SKM-1 treated with dmso at 0.1 percent for 144 hours (cell line): ENCODE results near the gene SLC27A2.
A peak's percentile ranks its signal among the peaks of the same experiment; 100 is the strongest.

Source experiments
- DNase-seq: peaks from one replicate; lab custom pipeline; 2025; ENCODE audit not compliant: unreplicated experiment; lab: John Stamatoyannopoulos, UW

SLC27A2 gene

GRCh38 chr15:50236433-50236832 is 54.4 kb downstream of the SLC27A2 start:
- DNase-seq: no peak

- no peak for DNase-seq
Measured at GRCh38 chr15:50238255-50238654, 56.3 kb downstream of the SLC27A2 start.

DNA sequence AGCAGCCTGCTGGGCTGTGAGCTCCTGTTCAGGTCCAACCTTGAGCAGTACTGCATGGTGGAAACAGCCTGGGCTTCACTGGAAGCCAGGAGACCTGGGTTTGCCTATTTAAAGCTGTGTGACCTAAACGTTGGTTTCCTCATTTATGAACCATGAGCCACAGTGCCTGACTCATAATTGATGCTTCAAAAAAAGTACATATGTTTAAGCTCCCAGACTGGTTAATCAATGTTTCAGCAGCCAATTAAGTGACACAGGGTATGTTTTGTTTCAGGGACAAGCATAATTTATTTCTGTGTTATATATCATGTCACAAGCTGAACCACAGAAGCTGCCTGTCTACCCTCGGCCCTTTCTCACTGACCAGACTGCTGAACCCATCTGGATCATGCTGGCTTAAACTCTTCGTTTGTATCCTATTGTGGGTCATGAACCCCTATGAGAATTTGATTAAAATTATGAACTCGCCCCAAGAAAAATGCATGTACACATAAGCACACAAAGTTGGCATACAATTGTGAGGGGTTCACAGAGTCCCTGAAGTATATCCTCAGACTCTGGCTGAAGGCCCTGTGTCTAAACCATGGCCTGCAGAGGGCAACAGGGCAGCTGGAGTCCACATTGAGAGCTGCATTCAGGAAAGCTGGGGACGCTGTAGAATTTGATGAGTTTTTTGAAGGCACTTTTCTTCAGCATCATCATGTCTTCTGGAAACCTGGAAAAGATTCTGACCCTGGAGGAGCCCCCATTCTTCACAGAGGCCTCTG is 59.9 kb downstream of the SLC27A2 start:
- DNase-seq: no peak

GRCh38 chr15:50244153-50244552 is 62.2 kb downstream of the SLC27A2 start:
- no peak for DNase-seq

- DNase-seq: no peak
Measured at GRCh38 chr15:50244959-50245624, 63.1 kb downstream of the SLC27A2 start.

- DNase-seq: no peak
Measured at GRCh38 chr15:50246631-50247030, 64.6 kb downstream of the SLC27A2 start.

DNA sequence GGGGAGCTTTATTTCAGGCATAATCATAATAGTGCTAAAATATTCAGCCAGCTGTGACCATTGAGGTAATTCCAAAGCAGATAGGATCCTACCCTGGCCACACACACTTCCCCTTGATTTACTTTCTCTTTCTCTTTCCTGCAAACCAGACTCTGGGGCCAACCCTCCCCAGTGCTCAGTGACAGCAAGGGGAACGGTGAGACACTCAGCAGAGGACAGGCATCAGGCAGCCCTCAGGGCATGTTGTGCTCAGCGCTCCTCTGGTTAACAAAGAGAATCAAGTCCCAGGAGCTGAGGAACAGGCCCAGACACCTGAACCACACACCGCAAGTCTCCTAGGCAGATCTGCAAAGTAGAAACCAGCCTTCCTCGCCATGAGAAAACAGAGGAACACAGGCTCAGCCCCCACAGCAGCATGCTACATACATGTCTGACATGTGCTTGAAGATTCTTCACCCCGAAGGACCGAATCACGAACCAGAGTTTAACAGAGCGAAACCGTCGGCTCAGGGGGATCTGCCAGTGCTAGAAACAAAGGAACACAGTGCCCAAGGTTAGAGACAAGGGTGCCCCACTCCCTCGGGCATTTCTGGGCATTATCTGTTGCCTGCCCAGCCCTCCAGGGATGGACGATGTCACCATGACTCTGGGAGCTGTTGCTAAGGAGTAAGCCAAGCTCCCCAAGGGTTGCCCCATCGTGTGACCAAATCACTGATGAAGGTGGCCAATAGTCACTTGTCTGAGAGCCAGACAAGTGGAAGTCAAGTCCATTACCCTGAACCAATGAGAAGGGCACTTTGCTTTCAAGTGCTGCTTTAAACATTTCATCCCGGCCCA is 66.0 kb downstream of the SLC27A2 start:
- DNase-seq: peak; percentile 46

- no peak for DNase-seq
Measured at GRCh38 chr15:50248994-50249582, 67.1 kb downstream of the SLC27A2 start.

GRCh38 chr15:50249704-50250103 is 67.7 kb downstream of the SLC27A2 start:
- DNase-seq: no peak

DNA sequence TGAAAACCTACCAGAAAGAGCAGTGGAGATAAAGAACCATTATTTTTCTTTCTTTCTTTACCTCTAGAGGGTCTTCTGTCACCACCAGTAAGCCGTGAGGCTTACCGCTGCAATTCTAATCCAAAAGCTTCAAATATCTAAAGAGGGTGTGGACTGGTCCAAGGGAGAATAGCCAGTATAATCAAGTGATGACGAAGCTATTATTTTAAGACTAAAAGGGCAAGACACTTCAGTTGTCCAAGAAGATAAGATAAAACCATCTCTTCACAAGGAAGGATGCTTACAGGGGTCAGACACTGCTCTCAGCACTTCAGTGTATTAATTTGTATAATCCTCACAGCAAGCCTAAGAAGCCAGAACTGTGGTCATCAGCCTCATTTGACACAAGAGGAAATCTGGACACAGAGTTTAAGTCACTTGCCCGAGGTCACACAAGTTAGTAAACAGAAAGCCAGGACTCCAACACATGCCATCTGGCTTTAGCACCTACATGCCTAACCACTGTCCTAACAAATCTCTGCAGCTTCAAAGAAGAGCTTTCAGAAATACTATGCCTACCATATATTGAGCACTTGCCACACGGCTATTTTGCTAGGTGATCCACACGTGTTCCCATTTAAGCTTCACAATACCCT is 68.9 kb downstream of the SLC27A2 start:
- DNase-seq: no peak

DNA sequence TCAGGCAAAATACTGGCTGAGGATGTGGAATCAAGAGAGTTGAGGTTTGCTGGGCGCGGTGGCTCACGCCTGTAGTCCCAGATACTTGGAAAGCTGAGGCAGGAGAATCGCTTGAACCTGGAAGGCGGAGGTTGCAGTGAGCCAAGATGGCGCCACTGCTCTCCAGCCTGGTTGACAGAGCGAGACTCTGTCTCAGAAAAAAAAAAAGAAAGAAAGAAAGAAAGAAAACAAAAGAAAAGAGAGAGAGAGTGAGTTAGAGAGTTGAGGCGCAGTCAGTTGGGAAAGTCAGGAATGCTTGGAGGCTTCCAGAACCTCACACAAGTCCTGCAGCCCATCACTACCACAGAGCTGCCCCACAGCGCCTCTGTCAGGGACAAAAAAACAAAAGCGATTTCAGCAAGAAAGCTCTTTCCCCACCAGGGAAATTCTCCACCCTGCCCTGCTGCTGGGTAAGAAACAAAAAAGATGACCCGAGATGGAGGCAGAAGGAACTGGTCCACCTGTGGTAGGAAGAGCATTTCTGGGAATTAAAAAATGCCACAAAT is 69.7 kb downstream of the SLC27A2 start:
- DNase-seq: no peak

DNA sequence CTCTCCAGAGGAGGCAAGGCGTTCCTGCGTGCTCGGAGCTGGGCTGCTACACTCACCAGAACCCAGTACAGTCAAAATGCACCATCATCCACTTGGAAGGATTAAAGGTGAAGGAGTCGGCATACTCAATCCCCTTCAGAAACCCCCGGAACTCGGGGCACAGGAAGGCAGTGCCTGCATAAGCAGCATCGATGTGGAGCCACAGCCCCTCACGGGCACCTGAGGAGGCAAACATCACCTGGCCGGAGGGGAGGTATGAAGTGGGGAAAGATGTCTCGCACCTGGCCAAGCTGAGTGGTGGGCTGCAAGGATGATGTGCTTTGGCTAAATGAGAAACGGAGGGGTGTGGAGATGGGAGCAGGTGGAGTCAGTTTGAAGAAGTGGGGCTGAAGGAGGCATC is 70.6 kb downstream of the SLC27A2 start:
- DNase-seq: no peak

DNA sequence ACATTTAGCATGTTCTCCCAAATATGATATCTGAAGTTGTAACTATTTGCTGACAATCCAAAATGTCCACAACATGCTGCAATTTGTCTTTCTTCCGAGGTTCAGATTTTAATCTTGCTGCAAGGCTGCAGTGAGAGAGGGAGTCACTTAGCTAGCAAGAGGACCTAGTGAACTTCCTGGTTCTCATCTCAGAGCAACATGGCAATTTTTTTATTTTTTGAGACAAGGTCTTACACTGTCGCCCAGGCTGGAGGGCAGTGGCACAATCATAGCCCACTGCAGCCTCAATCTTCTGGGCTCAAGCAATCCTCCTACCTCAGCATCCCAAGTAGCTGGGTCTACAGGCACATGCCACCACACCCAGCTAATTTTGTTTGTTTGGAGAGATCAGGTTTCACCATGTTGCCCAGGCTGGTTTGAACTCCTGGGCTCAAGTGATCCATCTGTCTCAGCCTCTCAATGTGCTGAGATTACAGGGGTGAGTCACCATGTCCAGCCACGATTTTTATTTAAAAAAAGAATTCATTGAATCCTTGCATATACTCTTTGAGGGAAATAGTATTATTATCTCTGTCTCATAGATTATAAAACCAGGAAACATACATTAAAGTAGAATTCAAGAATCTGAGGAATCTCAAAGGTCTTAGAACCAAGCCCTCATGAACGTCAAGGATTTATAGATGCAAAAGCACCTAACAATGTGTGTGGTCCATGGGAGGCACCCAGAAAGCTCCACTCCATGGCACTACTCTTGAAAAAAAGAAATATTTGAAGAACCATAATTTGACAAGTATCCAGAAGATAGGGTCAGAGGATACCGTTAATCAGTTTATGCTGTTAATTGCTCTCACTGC is 74.4 kb downstream of the SLC27A2 start:
- peak; percentile 30 for DNase-seq

GRCh38 chr15:50257332-50257731 is 75.3 kb downstream of the SLC27A2 start:
- DNase-seq: no peak

GRCh38 chr15:50257924-50258323 is 75.9 kb downstream of the SLC27A2 start:
- peak; percentile 90 for DNase-seq

- no peak for DNase-seq
Measured at GRCh38 chr15:50259276-50259675, 77.3 kb downstream of the SLC27A2 start.

GRCh38 chr15:50260969-50261496 is 79.0 kb downstream of the SLC27A2 start:
- no peak for DNase-seq

- DNase-seq: no peak
Measured at GRCh38 chr15:50261981-50262380, 80.0 kb downstream of the SLC27A2 start.

DNA sequence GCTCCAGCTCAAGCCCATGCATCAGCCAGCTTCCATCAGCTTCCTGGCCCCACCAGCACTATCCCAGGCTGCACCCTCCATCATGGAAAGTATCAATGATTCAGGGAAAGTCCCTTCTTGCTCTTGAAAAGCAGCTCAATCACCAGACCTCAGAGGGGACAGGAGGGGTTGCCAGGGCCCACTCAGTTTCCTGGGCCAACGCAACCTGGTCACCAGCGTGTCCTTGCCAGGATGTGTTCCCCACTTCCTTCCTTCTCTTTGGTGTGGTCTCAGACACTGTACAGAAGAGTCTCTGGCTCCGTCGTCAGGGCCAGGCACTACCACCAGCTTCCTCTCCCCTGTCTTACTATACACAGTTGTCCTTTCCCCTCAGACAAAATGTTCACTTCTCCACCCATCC is 80.5 kb downstream of the SLC27A2 start:
- DNase-seq: peak; percentile 8
